GM18502 (cell line): ENCODE data around the gene DVL3.

Experiments
- ATAC-seq: cut with Tn5 transposase; IDR thresholded peaks from one replicate; pipeline ENCODE4 v1.9.1; 2021; ENCODE audit warnings: mild to moderate bottlenecking; ENCODE audit not compliant: unreplicated experiment, poor library complexity

Gene DVL3

GRCh38 chr3:184203526-184203925, 48.3 kb downstream of the DVL3 start:
- ATAC-seq = no peak

DNA sequence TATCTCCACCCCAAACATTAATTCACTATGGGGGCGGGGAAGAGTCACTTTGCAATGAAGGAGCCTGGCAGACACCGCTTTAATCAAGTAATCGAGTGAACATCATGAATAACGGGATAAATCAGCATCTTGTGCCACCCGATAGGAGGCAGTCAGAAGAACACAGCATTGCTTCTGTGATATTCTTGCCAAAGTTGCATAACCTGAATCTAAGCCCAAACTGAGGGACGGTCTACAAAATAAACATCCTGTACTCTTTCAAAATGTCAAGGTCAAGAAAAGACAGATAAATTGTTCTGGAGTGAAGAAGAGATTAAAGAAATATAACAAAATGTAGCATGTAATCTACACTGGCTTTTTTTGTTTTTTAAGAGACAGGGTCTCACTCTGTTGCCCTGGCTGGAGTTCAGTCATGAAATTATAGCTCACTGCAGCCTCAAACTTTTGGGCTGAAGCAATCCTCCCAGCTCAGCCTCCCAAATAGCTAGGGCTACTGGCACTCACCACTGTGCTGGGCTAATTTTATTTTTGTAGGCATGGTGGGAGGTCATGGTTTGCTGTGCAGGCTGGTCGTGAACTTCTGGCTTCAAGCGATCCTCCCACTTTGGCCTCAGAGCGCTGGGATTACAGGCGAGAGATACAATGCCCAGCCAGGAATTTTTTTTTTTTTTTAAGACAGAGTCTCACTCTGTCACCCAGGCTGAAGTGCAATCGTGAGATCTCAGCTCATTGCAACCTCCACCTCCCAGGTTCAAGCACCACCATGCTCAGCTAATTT, 54.2 kb downstream of the DVL3 start:
- ATAC-seq = no peak

DNA sequence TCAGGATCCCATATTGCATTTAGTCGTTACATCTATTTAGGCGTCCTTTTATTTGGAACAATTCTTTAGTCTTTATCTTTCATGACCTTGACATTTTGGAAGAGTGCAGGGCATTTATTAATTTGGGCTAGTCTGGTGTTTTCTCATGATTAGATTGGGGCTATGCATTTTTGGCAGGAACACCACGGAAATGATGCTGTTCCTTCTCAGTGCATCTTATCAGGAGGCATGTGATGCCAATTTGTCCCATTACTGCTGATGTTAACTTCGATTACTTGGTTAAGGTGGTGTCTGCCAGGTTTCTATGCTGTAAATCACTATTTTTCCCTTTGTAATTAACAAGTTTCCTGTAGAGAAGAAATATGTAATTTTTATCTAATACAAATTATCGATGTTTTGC, 56.1 kb downstream of the DVL3 start:
- no peak for ATAC-seq

GRCh38 chr3:184211718-184212117, 56.5 kb downstream of the DVL3 start:
- no peak for ATAC-seq

GRCh38 chr3:184218814-184219213, 63.6 kb downstream of the DVL3 start:
- no peak for ATAC-seq

- ATAC-seq = no peak
Measured at GRCh38 chr3:184222521-184222920, 67.3 kb downstream of the DVL3 start.
